CD4-positive, alpha-beta T cell treated with Interleukin-17A for 1 hour (primary cell): ENCODE data around the gene EIF2S2.
A peak's percentile ranks its signal among the peaks of the same experiment; 100 is the strongest.

ENCODE experiments used
- DNase-seq: peaks from one replicate; pipeline ENCODE4 v3.0.0-alpha.2; 2020

The EIF2S2 gene

GRCh38 chr20:34088305-34089174, 23.5 kb downstream of the EIF2S2 start:
- DNase-seq: no peak

GRCh38 chr20:34085544-34086040, 26.5 kb downstream of the EIF2S2 start:
- no peak for DNase-seq

GRCh38 chr20:34084227-34084923, 27.7 kb downstream of the EIF2S2 start:
- no peak for DNase-seq

GRCh38 chr20:34083781-34084180, 28.3 kb downstream of the EIF2S2 start:
- no peak for DNase-seq

- DNase-seq: no peak
Measured at GRCh38 chr20:34083137-34083536, 28.9 kb downstream of the EIF2S2 start.

- DNase-seq: no peak
Measured at GRCh38 chr20:34082232-34082887, 29.7 kb downstream of the EIF2S2 start.

GRCh38 chr20:34079818-34080217, 32.2 kb downstream of the EIF2S2 start:
- no peak for DNase-seq

GRCh38 chr20:34078540-34078939, 33.5 kb downstream of the EIF2S2 start:
- no peak for DNase-seq

GRCh38 chr20:34076952-34077351, 35.1 kb downstream of the EIF2S2 start:
- DNase-seq: no peak

GRCh38 chr20:34075647-34076046, 36.4 kb downstream of the EIF2S2 start:
- DNase-seq: no peak

- no peak for DNase-seq
Measured at GRCh38 chr20:34074101-34074760, 37.8 kb downstream of the EIF2S2 start.

- no peak for DNase-seq
Measured at GRCh38 chr20:34072778-34073177, 39.3 kb downstream of the EIF2S2 start.

- no peak for DNase-seq
Measured at GRCh38 chr20:34072076-34072475, 40.0 kb downstream of the EIF2S2 start.

- no peak for DNase-seq
Measured at GRCh38 chr20:34070859-34071258, 41.2 kb downstream of the EIF2S2 start.

GRCh38 chr20:34070079-34070439, 42.0 kb downstream of the EIF2S2 start:
- no peak for DNase-seq

GRCh38 chr20:34069341-34070078, 42.5 kb downstream of the EIF2S2 start:
- DNase-seq: peak; percentile 68

- no peak for DNase-seq
Measured at GRCh38 chr20:34068001-34068400, 44.0 kb downstream of the EIF2S2 start.

- no peak for DNase-seq
Measured at GRCh38 chr20:34066476-34067090, 45.5 kb downstream of the EIF2S2 start.

GRCh38 chr20:34065260-34065659, 46.8 kb downstream of the EIF2S2 start:
- DNase-seq: no peak

- DNase-seq: no peak
Measured at GRCh38 chr20:34064286-34064685, 47.8 kb downstream of the EIF2S2 start.

GRCh38 chr20:34062570-34063482, 49.2 kb downstream of the EIF2S2 start:
- DNase-seq: no peak
